Measurements from ENCODE around the gene CRTC3. TPM values are rescaled to one million over a fixed set of nuclear protein-coding genes. Genes with fewer than 3 reads are reported as not detected.

Gene CRTC3
- total and polyA plus RNA-seq, 2 of the 13 experiments (the other 11 are each of a cell fraction or from before 2014, with no cell fraction given): 8.4 to 11.8 TPM

DNA sequence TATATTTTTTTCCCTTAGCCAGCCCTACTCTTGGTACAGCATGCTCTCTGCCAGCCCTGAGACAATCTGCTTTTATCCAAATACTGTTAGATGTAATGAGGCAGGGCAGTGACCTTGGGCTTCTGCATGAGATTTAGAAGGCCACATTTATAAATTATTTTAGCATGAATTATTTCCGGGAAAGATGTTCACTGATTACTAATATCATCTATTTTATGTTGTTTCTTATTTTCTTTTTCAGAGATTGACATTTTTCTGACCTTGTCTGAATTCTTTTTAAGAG, 23.1 kb downstream of the CRTC3 start (continued):
- no peak for TF ChIP-seq AKNA (CRISPR knock-in tag; IDR thresholded peaks at IDR 0.05; ENCODE audit: borderline replicate concordance)
- no peak for TF ChIP-seq CENPT (CRISPR knock-in tag; IDR thresholded peaks at IDR 0.05; ENCODE audit: low read depth)
- no peak for TF ChIP-seq NKX3-1 (CRISPR knock-in tag; IDR thresholded peaks at IDR 0.05)

GRCh38 chr15:90553248-90553745, 23.6 kb downstream of the CRTC3 start:
- DNase-seq (ENCODE audit: low spot score) (no peak), ATAC-seq (no peak), FAIRE-seq (no peak)
- Histone ChIP-seq H3K36me3 (replicated peaks in 1 of 2; ENCODE audit: control insufficient read depth in 1 of 2, insufficient read depth in 2 of 2, low read length in 2 of 2) (0 out of 5 replicates have a peak, but pooled peaks cover 0 to 3% of the 10 kb centered on the region in 2 experiments), H3K9ac (ENCODE audit: insufficient read depth, low read depth, low read length) (no peak overlapping the region), H3K4me1 (ENCODE audit: insufficient read depth, low read length) (peaks cover 21% of the 10 kb centered on the region), H3K9me3 (ENCODE audit: low read length) (no peaks in the 10 kb centered on the region), H3K27me3 (ENCODE audit: control insufficient read depth in 1 of 2, insufficient read depth in 2 of 2, low read length in 2 of 2) (no peaks in the 10 kb centered on the region), H3K27ac (ENCODE audit: extremely low read length, insufficient read depth, low read length) (no peak overlapping the region), H3K4me2 (ENCODE audit: low read depth, low read length) (no peak overlapping the region), H4K20me1 (ENCODE audit: insufficient read depth, low read length) (no peaks in the 10 kb centered on the region), H3K79me2 (ENCODE audit: insufficient read depth, low read length) (no peaks in the 10 kb centered on the region), H2AFZ (ENCODE audit: low read length) (no peak overlapping the region), H3K4me3 (replicated peaks in 1 of 3; ENCODE audit: insufficient read depth in 1 of 3, low read depth in 2 of 3, low read length in 3 of 3) (no peak overlapping the region)
- in situ Hi-C loops (cut with HindIII; ENCODE audit: extremely low pct_ligation_motif_present, low pct_unique_long_range_greater_than_20kb): no loop called here
- 95% methylated on average over 7 of the region's 7 CpGs for WGBS (ENCODE audit: low lambda C conversion rate)
- ChIA-PET CTCF (ENCODE audit: low intra/inter-chr PET ratio, low total read pairs) (no interaction called here), POLR2A (no interaction called here)
- intact Hi-C loops (cut with micrococcal nuclease; ENCODE audit: unreplicated experiment): no loop called here
- BruUV-seq (replicated peaks): no TSS peak
- no peak for TF ChIP-seq IKZF1 (IDR thresholded peaks at IDR 0.05)
- TF ChIP-seq MAF1 (CRISPR knock-in tag; IDR thresholded peaks at IDR 0.05; ENCODE audit: borderline replicate concordance): no peak
- TF ChIP-seq BHLHE40 (IDR thresholded peaks at IDR 0.05; ENCODE audit: low read length): no peak
- no peak for TF ChIP-seq CHD4 (IDR thresholded peaks at IDR 0.05; ENCODE audit: borderline replicate concordance, low read length)
- no peak for TF ChIP-seq STAT6 (CRISPR knock-in tag; IDR thresholded peaks at IDR 0.05; ENCODE audit: borderline replicate concordance)
- TF ChIP-seq YY1 (IDR thresholded peaks at IDR 0.05; ENCODE audit: insufficient read depth, insufficient replicate concordance, low read depth, low read length): no peak
- no peak for TF ChIP-seq TMF1 (CRISPR knock-in tag; IDR thresholded peaks at IDR 0.05; ENCODE audit: low read depth)
- TF ChIP-seq EHMT2 (IDR thresholded peaks at IDR 0.05; ENCODE audit: borderline replicate concordance, low read depth, low read length): no peak
- TF ChIP-seq, protein P1, sequence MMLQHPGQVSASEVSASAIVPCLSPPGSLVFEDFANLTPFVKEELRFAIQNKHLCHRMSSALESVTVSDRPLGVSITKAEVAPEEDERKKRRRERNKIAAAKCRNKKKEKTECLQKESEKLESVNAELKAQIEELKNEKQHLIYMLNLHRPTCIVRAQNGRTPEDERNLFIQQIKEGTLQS (CRISPR knock-in tag; IDR thresholded peaks at IDR 0.05): no peak
- no peak for TF ChIP-seq ZNF10 (CRISPR knock-in tag; IDR thresholded peaks at IDR 0.05; ENCODE audit: borderline replicate concordance, low read depth)
